Measurements from ENCODE around the gene ZSCAN12.
"Not testable (repeated sequence)": the region's sequence is repeated elsewhere in the genome, so short reads cannot be mapped to it uniquely, and the experiment has no call there.

ZSCAN12 gene

DNA sequence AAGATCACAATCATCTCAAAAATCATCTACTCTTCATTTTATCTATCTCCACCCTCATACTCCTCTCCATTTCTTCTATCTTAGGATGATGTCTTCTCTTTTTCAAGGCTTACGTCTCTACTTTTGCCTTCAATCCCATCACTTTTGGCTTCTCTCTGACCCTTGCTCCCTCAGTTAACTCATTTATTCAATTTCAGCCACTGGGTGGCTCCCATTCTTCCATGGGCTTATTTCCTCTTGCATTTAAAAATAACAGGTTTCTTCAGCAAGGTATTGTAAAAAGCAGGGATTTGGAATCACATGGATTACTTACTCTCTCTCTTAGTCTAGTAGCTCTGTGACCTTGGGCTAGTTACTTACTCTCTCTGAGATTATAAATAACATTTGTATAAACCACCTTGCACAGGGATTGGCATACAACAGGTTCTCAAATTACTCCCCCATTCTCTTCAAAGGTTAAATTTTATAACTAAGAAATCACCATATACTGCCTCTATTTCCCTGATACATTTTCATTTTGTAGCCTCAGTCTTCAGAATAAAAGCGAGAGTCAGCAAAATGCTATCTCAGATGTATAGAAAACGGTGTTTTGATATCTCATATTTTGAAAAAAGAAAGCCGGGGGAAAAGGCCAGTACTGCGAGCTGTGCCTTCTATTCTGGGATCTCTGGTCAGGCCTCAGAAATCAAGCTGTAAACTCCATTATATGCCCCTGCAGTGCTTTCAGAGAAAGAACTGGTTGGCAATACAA lies 5.5 kb downstream of the ZSCAN12 start:
- DNase-seq = no peak

DNA sequence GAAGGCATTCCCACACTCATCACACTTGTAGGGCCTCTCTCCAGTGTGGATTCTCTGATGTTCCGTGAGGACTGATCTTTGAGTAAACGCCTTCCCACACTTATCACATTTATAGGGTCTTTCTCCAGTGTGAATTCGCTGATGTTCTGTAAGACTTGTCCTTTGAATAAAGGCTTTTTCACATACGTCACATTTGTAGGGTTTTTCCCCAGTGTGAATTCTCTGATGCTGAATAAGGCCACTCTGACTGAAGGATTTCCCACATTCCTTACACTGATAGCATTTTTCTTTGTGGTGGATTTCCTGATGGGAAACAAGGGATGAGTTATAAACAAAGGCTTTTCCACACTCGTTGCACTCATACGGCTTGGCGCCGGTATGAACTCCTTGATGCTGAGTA lies 8.9 kb downstream of the ZSCAN12 start:
- no peak for DNase-seq

DNA sequence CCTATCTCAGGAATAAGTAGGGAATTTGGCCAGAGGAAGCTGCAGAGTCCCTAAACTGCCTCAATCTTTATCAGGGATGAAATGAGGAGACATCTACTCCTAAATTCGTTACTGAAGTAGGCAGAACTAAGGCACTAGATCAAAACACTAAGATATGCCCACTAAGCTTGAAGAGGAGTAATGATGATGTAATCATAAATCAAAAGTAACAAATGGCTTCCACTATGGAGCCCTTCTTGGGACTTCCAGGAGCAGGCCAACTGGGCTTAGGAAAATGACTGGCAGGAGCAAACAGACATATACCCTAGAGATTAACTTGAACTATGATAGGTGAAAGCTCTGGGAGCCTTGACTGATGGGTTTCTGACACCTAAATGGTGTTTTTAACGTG lies 15.4 kb downstream of the ZSCAN12 start:
- DNase-seq = no peak

DNA sequence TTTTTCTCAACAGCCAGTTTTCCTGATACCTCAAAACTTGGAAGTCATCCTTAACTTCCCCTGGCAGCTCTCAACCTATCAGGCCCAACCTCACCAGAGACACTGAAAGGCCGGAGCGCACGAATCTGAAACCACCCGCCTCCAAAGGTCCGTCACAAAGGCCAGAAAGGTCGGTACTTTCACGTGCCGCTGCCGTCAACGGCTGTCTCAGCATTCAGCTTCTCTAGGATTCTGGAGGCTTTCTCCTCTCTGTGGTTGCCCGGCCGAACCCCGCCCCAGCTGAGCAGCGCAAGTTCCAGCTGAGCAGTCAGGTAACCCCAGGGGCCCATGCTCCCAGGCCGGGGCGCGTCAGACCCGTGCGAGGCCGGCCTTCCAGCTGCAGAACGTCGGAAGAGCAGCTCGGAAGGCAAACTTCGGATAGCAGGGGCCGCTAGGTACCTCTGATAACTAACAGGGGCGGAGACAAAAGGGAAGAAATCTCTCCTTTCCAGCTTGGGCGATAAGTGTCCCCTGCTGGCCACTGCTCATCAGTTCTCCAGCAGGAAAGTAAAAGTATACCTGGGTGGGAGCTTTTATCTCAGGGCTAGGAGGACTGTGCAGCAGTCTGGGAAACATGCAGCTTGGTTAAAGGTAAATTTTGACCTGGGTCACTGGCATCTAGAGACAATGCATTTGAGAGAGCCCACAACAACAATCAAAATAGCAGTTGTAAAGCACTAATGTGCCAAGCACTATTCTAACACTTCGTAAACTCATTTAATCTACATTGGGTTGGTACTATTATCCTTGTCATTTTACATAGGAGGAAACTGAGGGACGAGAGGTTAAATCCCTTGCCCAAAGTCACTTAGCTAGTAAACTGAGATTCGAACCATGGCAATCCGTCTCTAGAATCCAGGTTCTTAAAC lies 16.1 kb downstream of the ZSCAN12 start:
- peak; percentile 84 for DNase-seq

DNA sequence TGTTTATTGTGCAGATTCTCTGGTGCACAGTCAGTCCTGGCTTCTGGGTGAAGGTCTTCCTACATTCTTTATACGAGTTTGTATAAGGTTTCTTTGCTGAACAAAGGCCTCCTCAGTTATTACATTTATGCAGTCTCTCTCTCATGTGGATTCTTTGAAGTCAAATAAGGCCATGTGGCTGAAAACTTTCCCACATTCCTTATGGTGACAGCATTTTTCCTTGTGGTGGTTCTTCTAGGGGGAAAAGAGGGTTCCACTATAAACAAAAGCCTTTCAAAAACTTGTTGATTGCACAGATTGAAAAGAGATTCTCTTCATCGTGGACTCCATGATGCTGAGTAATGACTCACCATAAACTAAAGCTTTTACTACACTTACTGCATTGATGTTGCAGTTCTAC lies 19.2 kb downstream of the ZSCAN12 start:
- DNase-seq = no peak

DNA sequence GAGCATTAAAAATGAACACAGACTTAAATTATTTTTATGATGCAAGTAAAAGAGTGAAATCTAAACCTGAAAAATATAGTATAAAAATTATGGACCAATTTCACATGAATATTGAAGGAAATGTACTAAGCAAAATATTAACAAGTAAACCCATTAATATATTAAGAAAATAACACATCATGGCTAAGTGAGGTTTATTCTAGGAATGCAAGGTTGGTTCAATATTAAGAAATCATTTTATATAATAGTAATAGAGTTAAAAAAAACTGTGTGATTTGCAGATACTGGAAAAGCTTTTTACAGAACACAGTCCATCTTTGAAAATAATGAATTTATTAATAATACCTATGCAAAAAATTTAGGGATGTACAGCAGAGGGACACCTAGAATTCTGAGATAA lies 20.9 kb downstream of the ZSCAN12 start:
- DNase-seq = no peak

DNA sequence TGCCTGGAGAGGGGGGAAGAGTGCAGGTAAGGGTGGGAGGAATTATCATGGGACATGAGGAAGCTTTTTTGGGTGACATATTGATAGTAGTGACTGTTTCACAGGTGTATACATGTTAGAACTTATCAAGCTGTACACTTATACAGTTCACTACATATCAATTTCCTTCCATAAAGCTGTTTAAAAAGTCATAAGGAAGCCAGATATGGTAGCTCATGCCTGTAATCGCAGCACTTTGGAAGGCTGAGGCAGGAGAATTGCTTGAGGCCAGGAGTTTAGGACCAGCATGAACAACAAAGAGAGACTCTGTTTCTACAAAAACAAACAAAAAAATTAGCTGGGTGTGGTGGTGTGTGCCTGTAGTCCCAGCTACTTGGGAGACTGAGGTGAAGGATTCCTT lies 21.7 kb downstream of the ZSCAN12 start:
- DNase-seq = no peak

DNA sequence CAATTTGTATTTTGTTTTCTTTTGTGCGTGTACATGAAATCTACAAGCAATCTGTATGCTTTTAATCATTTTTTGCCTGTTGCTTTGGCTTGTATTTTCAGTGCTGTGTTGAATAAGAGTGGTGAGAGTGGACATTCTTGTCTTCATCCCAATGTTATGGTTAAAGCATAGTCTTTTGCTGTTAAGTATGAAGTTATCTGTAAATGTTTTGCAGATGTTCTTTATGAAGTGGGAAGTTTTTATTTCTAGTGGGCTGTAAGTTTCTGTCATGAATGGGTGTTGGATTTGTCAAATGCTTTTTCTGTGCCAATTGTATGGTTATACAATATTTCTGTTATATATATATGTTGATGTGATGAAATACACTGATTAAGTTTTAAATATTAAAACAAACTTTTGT lies 25.6 kb downstream of the ZSCAN12 start:
- no peak for DNase-seq

DNA sequence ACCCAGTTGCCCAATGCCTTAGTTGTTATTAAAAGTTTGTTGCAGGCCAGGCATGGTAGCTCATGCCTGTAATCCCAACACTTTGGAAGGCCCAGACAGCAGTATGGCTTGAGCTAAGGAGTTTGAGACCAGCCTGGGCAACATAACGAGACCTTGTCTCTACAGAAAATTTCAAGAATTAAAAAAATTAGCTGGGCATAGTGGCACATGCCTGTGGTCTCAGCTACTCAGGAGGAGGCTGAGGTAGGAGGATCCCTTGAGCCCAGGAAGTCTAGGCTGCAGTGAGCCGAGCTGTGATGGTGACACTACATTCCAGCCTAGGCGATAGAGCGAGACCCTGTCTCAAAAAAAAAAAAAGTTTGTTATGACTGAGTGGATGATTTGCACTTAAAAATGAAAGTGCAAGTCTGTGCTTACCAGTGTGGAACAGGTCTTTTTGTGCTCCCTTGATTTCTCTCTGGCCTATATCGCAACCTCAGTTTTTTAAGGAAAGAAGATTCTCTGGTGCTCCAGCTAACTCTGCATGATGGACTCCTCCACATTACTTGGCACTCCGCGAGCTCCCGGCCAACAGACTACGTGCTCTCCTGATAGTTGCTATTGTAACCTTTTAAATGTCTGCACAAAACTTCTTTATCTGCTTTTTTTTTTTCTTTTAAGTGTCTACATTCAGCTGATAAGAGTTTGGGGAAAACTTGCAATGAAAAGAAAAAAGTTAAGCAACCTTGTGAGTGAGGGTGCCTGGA lies 27.7 kb downstream of the ZSCAN12 start:
- DNase-seq = no peak

DNA sequence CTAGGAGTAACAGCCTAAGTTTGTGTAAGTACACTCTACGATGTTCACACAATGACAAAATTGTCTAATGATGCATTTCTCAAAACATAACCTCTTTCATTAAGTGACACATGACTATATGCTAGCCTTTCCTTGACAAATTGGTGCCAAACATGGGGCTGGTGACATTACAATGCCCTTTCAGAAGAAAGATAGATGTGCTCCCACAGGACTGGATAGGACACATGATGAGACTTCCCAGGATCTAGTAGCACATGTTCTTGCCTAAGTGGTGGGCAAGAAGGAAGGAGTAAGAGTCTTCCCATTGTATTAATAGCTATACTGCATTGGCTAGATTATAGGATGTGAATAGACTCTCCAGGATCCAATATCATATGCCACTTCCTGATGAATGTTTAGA lies 28.3 kb downstream of the ZSCAN12 start:
- DNase-seq = no peak

DNA sequence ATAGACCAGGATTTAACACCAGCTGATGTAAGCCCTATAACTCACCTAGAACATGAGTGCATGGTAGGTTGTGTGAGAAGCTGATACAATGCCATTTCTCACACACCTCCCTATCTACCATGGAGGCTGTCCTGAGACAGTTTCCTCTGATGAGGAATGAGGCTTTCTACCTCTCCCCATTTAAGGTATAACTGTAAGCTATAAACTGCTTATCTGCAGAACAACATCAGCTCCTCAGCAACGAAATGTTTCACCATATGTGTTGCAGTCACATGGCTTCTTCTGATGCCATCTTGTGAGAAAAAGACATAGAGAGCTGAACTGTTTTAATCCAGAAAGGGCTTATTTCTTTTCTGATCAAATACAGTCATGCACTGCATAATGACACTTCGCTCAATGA lies 29.1 kb downstream of the ZSCAN12 start:
- DNase-seq = no peak

DNA sequence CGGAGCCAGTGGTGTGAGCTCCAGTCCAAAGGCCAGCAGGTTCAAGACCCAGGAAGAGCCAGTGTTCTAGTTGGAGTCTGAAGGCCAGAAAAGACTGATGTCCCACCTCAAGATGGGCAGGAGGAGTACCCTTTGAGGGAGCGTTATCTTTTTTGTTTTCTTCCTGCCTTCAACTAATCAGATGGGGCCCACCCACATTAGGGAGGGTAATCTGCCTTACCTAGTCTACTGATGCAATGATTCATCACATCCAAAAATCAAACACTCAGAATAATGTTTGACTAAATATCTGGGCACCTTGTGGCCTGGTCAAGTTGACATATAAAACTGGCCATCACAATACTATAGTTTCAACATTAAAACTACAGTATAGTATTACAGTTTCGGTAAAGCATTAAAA lies 30.1 kb downstream of the ZSCAN12 start:
- DNase-seq = no peak

DNA sequence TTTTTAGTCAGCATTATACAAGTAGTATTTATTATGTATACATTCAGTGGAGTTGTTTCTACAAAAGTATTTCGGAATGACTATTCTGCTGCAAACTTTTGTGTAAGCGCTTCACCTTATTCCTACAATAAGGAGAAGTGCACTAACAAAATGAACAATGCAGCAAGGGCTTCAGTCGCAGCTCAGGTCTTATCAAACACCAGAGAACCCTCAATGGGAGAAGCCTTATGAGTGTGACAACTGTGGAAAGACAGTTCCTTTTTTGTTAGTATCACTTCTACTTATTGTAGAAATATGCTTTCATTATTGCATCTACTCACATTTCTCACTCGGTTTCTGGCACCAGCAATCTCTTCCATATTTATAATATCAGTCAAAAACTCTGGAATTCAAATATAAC lies 31.0 kb downstream of the ZSCAN12 start:
- no peak for DNase-seq

DNA sequence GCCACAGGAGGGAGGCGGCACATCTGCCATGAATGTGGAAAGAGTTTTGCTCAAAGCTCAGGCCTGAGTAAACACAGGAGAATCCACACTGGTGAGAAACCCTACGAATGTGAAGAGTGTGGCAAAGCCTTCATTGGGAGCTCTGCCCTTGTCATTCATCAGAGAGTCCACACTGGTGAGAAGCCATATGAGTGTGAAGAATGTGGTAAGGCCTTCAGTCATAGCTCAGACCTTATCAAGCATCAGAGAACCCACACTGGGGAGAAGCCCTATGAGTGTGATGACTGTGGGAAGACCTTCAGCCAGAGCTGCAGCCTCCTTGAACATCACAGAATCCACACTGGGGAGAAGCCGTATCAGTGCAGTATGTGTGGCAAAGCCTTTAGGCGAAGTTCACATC lies 34.0 kb downstream of the ZSCAN12 start:
- DNase-seq = not testable (repeated sequence)

DNA sequence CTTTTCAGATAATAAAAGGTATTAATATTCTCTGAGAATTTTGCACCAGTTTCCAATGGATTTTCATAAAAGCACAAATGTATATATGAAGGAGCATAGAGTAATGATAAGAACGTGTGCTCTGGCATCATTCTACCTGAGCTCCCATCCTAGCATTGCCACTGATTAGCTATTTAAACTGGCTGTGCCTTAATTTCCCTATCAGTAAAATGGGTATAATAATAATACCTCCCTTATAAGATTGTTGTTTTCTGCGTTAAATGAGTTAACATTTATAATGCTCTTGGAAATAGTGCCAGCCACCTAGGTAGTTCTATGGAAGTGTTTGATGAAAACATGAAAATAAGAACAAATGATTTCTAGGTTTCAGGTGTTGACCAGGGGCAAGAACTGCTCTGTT lies 38.6 kb downstream of the ZSCAN12 start:
- no peak for DNase-seq

DNA sequence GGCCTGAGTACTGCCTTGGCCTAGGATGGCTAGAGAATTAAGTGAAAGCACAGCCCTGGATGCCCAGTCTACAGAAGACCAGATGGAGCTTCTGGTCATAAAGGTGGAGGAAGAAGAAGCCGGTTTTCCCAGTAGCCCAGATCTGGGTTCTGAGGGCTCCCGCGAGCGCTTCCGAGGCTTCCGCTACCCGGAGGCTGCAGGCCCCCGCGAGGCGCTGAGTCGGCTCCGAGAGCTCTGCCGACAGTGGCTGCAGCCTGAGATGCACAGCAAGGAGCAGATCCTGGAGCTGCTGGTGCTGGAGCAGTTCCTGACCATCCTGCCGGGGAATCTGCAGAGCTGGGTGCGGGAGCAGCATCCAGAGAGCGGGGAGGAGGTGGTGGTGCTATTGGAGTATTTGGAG lies 40.0 kb downstream of the ZSCAN12 start:
- DNase-seq = not testable (repeated sequence)

DNA sequence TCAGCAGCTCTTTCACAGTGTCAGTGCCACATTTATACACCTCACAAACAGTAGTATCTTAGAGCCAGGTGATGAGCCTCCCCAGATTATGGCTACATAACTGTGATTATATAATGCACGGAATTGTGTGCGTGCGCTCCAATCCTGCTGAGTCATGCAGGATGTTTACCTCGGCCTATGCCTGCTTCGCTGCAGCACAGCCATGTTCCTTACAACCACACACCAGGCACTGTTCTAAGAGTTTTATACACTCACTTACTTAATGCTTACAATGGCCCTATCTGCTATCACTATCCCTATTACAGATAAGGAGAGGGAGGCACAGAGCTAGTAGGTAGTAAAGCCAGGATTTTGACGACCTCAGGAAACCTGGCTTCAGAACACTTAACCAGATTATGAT lies 42.5 kb downstream of the ZSCAN12 start:
- no peak for DNase-seq

DNA sequence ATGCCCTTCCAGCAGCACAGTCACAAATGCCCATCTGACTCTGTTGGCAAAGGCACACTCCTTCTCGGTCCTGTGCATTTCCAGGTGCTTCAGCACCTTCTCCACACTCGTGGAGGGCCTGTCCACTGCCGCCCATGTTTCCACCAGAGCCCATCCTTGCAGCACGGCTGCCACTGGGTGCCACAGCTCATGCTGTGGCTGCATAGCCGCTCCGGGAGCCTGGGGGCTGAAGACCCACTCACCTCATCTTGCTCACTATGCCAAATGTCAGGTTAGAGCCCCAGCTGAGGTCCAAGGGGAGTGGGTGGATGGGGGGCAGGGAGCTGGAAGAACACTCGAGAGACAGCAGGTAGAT lies 42.9 kb downstream of the ZSCAN12 start:
- DNase-seq = no peak

DNA sequence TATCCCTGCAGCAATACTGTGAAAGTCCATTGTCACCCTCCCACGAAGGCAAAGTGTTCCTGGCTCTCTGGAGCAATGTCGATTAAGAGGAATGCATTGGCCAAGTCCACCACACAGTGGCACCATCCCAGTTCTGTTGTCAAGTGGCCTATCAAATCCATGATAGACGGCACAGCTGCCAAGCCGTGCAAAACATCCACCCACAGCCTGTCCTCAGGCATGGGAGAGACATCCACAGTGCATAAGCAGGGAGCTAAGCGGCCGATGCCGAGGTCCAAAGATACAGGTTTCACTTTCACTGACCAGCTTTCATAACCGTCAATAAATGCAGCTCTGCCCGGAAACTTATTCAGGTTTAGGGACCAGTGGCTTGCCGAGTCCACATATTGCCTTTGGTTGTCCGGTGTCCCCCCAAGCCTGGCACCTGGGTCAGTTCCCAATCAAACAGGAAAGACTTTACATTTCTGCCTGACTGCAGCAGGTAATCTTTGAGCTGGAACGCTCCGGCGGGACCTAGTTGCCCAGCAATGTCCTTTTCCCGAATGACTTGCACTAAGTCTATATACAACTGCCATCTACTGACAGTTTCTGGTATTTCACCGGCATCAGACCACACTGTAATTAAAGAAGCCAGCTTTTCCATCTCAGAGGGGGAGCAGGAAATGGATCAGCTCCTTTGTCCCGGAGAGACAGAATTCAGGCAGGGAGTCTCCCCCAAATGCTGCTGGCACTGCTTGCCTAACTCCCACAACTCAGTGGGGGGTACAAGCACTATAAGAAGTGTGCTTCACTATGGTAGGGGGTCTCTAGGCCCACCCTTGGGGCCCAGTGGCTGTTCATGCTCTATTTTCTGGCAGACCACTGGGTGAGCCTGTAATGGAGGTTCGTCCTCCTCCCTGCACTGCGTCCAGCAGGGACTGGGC lies 43.5 kb downstream of the ZSCAN12 start:
- peak; percentile 82 for DNase-seq

DNA sequence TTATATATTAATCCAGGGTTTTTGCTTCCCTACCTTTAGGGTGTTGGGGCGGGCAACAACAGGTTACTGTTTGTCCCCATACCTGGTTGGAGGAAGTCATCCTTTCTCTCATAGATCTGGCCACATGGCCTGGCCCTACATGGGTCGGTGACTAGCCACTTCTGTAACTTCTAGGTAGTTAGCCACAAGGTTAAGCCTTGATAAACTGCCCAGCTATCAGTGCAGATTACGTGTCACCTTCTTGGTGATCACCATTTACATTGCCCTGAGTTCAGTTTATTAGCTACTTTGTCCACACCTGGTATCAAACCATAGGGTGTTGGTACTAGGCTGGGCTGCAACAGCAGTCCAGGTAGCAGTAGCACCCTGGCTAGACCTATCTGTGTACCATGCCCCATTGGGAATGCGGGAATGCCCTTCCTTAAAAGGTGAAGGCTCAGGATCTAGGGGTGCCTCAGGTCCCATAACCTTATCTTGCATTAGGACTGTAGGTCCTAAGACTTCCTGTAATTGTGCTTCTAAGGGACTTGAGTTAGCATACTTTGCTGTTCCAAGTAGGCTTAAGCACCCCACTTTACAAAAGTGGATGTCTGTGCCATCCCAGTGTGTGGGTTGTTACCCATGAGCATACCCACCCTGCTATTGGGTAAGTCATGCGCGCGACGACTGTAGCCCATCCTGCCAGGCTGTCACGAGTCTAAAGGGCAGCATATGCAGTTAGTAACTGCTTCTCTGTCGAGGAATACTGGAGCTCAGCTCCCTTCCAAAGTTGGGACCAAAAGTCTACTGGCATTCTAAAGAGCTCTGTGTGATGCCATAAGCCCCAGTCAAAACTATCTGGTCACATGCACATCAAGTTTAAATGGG lies 44.6 kb downstream of the ZSCAN12 start:
- DNase-seq = no peak

DNA sequence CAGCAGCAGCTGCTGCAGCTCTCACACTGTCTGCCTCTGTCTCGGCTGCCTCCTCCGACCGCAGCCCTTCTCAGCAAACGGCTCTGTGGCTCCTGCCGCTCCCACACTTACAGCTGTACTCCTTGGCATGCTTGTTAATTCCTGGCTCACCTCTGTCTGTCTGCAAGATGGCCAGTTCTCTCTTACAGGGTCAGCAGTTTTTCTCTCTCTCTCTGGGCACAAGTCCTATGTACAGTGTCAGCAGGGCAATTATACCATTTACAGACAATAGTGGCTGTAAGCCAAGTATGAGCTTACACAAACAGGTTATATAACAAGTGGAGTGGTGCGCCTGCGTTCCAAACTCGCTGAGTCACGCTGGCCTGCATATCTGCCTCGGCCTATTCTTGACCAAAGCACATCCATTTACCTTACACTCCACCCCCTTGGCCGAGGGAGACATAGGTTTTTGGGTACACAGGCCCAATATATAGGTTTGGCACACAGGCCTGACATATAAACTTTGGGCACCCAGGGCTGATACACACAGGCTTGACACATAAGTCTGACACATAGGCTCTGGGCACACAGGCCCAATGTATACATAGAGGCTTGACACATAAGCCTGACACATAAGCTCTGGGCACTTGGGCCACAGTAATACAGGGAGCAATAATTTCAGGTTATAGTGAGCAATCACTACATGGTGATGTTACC lies 45.4 kb downstream of the ZSCAN12 start:
- DNase-seq = no peak
